HG02973 (cell line): ENCODE data around the gene NMU.
"Not testable (repeated sequence)": the region's sequence is repeated elsewhere in the genome, so short reads cannot be mapped to it uniquely, and the experiment has no call there.

Experiments
- ATAC-seq: cut with Tn5 transposase; IDR thresholded peaks from one replicate; pipeline ENCODE4 v1.9.1; 2021; ENCODE audit warnings: moderate library complexity; ENCODE audit not compliant: unreplicated experiment

NMU gene

GRCh38 chr4:55568905-55569504 lies 67.1 kb downstream of the NMU start:
- peak; percentile 59 for ATAC-seq

- ATAC-seq = peak; percentile 99
Observed at GRCh38 chr4:55561889-55562288, 74.2 kb downstream of the NMU start.

GRCh38 chr4:55560096-55560495 lies 76.0 kb downstream of the NMU start:
- no peak for ATAC-seq

- no peak for ATAC-seq
Observed at GRCh38 chr4:55554453-55555030, 81.6 kb downstream of the NMU start.

GRCh38 chr4:55553441-55554201 lies 82.5 kb downstream of the NMU start:
- no peak for ATAC-seq

GRCh38 chr4:55551964-55552363 lies 84.1 kb downstream of the NMU start:
- ATAC-seq = not testable (repeated sequence)

GRCh38 chr4:55549888-55550287 lies 86.2 kb downstream of the NMU start:
- ATAC-seq = no peak

GRCh38 chr4:55547918-55548317 lies 88.2 kb downstream of the NMU start:
- no peak for ATAC-seq

GRCh38 chr4:55547466-55547770 lies 88.7 kb downstream of the NMU start:
- no peak for ATAC-seq

- peak; percentile 74 for ATAC-seq
Observed at GRCh38 chr4:55546756-55547465, 89.2 kb downstream of the NMU start, which contains the start of gene CLOCK. TSS of gene CLOCK (minus strand) at chr4:55546909. CDS start at chr4:55482785, 64,124 bp downstream.

- peak; percentile 39 for ATAC-seq
Observed at GRCh38 chr4:55546506-55546755, 89.7 kb downstream of the NMU start.

- ATAC-seq = peak; percentile 35
Observed at GRCh38 chr4:55545641-55546505, 90.2 kb downstream of the NMU start.
